IPS-NIHi11 (cell line): ENCODE data around the gene MT1HL1.

ENCODE experiments used
- DNase-seq: peaks from one replicate; pipeline ENCODE4 v3.0.0; 2012; ENCODE audit warnings: mixed read lengths, low spot score

Gene MT1HL1

GRCh38 chr1:237004116-237004515 lies at the start of gene MT1HL1:
TSS of gene MT1HL1 (minus strand) at chr1:237004441. CDS start at chr1:237004372, 69 bp downstream.
- no peak for DNase-seq

GRCh38 chr1:237050915-237051314 lies 46.7 kb upstream of the MT1HL1 start:
- DNase-seq, result no peak

- DNase-seq, result no peak
Observed at GRCh38 chr1:237050185-237050584, 45.9 kb upstream of the MT1HL1 start.

GRCh38 chr1:237048803-237049202 lies 44.6 kb upstream of the MT1HL1 start:
- DNase-seq, result no peak

- peak; percentile 33 for DNase-seq
Observed at GRCh38 chr1:237045278-237046016, 41.2 kb upstream of the MT1HL1 start.

- no peak for DNase-seq
Observed at GRCh38 chr1:237043846-237044636, 39.8 kb upstream of the MT1HL1 start.

- DNase-seq, result no peak
Observed at GRCh38 chr1:237042892-237043576, 38.8 kb upstream of the MT1HL1 start.

- no peak for DNase-seq
Observed at GRCh38 chr1:237042526-237042891, 38.3 kb upstream of the MT1HL1 start.

GRCh38 chr1:237041795-237042525 lies 37.7 kb upstream of the MT1HL1 start, which contains the start of gene RYR2:
TSS of gene RYR2 (plus strand) at chr1:237042184. CDS start at chr1:237042522, 338 bp downstream.
- peak; percentile 87 for DNase-seq

GRCh38 chr1:237041461-237041794 lies 37.2 kb upstream of the MT1HL1 start:
- no peak for DNase-seq

GRCh38 chr1:237040823-237041222 lies 36.6 kb upstream of the MT1HL1 start:
- no peak for DNase-seq

GRCh38 chr1:237038211-237038610 lies 34.0 kb upstream of the MT1HL1 start:
- DNase-seq, result no peak

- no peak for DNase-seq
Observed at GRCh38 chr1:237035759-237036158, 31.5 kb upstream of the MT1HL1 start.

GRCh38 chr1:237033804-237034203 lies 29.6 kb upstream of the MT1HL1 start:
- no peak for DNase-seq

- no peak for DNase-seq
Observed at GRCh38 chr1:237033061-237033460, 28.8 kb upstream of the MT1HL1 start.

GRCh38 chr1:237032029-237032428 lies 27.8 kb upstream of the MT1HL1 start:
- peak; percentile 38 for DNase-seq

- no peak for DNase-seq
Observed at GRCh38 chr1:237031480-237031879, 27.2 kb upstream of the MT1HL1 start.

GRCh38 chr1:237029850-237030535 lies 25.8 kb upstream of the MT1HL1 start:
- no peak for DNase-seq

- no peak for DNase-seq
Observed at GRCh38 chr1:237029240-237029639, 25.0 kb upstream of the MT1HL1 start.

- DNase-seq, result no peak
Observed at GRCh38 chr1:237025358-237026074, 21.3 kb upstream of the MT1HL1 start.

- no peak for DNase-seq
Observed at GRCh38 chr1:237018896-237019295, 14.7 kb upstream of the MT1HL1 start.
